ENCODE data around the gene SOX30. TPM values are rescaled to one million over a fixed set of nuclear protein-coding genes. Genes with fewer than 3 reads are reported as not detected.

The SOX30 gene
- total RNA-seq, 2 experiments from 2014 or later = not detected

- ATAC-seq (ENCODE audit: poor library complexity) = no peak
- H3K27ac ChIP-seq (ENCODE audit: low read depth in 1 of 2, low read length in 2 of 2) = no peak overlapping the region
- H3K4me3 ChIP-seq (ENCODE audit: low read length) = no peak overlapping the region
- H3K36me3 ChIP-seq (ENCODE audit: insufficient read depth, low read length) = no peaks in the 10 kb centered on the region
- H3K4me1 ChIP-seq (ENCODE audit: insufficient read depth, low read length) = peaks cover 55% of the 10 kb centered on the region
- POLR2A ChIA-PET = no interaction called here
- TF ChIP-seq, protein P1, sequence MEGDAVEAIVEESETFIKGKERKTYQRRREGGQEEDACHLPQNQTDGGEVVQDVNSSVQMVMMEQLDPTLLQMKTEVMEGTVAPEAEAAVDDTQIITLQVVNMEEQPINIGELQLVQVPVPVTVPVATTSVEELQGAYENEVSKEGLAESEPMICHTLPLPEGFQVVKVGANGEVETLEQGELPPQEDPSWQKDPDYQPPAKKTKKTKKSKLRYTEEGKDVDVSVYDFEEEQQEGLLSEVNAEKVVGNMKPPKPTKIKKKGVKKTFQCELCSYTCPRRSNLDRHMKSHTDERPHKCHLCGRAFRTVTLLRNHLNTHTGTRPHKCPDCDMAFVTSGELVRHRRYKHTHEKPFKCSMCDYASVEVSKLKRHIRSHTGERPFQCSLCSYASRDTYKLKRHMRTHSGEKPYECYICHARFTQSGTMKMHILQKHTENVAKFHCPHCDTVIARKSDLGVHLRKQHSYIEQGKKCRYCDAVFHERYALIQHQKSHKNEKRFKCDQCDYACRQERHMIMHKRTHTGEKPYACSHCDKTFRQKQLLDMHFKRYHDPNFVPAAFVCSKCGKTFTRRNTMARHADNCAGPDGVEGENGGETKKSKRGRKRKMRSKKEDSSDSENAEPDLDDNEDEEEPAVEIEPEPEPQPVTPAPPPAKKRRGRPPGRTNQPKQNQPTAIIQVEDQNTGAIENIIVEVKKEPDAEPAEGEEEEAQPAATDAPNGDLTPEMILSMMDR (IDR thresholded peaks at IDR 0.05) = no peak
- DNase-seq = peak in 2 of 14 experiments; percentile 55 to 66
- H3K36me3 Mint-ChIP-seq (ENCODE audit: low read depth) = no peaks in the 10 kb centered on the region
- H3K4me3 Mint-ChIP-seq = no peak overlapping the region
- H3K27me3 ChIP-seq (ENCODE audit: control insufficient read depth in 1 of 2, insufficient read depth in 2 of 2, low read length in 2 of 2) = no peaks in the 10 kb centered on the region
- intact Hi-C loops (cut with DNase I, micrococcal nuclease) = no loop called here
- no peaks in the 10 kb centered on the region for H3K27me3 Mint-ChIP-seq
- CTCF ChIA-PET = no interaction called here
- H3K27ac Mint-ChIP-seq = no peak overlapping the region
- no peaks in the 10 kb centered on the region for H3K9me3 Mint-ChIP-seq
- no peaks in the 10 kb centered on the region for H3K9me3 ChIP-seq (ENCODE audit: control insufficient read depth in 1 of 2, insufficient read depth in 1 of 2, low read length in 2 of 2)
- H3K4me1 Mint-ChIP-seq (ENCODE audit: low read depth) = peaks cover 56% of the 10 kb centered on the region
Observed at GRCh38 chr5:157611571-157612476, 40.4 kb downstream of the SOX30 start.

- CTCF ChIA-PET = interaction anchor here (0.7 kb wide), 1 partner anchor 516 kb away, joined by 4 read pairs; no protein-coding TSS in a partner anchor
- Histone ChIP-seq H3K27ac (ENCODE audit: low read depth in 1 of 2, low read length in 2 of 2) (no peak overlapping the region), H3K4me1 (ENCODE audit: insufficient read depth, low read length) (peaks cover 59% of the 10 kb centered on the region), H3K36me3 (ENCODE audit: insufficient read depth, low read length) (no peaks in the 10 kb centered on the region), H3K27me3 (ENCODE audit: control insufficient read depth in 1 of 2, insufficient read depth in 2 of 2, low read length in 2 of 2) (no peaks in the 10 kb centered on the region), H3K9me3 (ENCODE audit: control insufficient read depth in 1 of 2, insufficient read depth in 1 of 2, low read length in 2 of 2) (no peaks in the 10 kb centered on the region), H3K4me3 (ENCODE audit: low read length) (no peak overlapping the region)
- Mint-ChIP-seq H3K9me3 (no peaks in the 10 kb centered on the region), H3K27ac (no peak overlapping the region), H3K36me3 (ENCODE audit: low read depth) (no peaks in the 10 kb centered on the region), H3K4me3 (no peak overlapping the region), H3K4me1 (ENCODE audit: low read depth) (peaks cover 58% of the 10 kb centered on the region), H3K27me3 (no peaks in the 10 kb centered on the region)
- POLR2A ChIA-PET = no interaction called here
- TF ChIP-seq, protein P1 (IDR thresholded peaks at IDR 0.05) = no peak
- ATAC-seq (ENCODE audit: poor library complexity) (no peak), DNase-seq (no peak)
- intact Hi-C loops (cut with DNase I, micrococcal nuclease) = no loop called here
Observed at GRCh38 chr5:157610990-157611389, 41.2 kb downstream of the SOX30 start.

GRCh38 chr5:157608972-157609565 is 43.2 kb downstream of the SOX30 start:
- Mint-ChIP-seq H3K27me3 (no peaks in the 10 kb centered on the region), H3K36me3 (ENCODE audit: low read depth) (no peaks in the 10 kb centered on the region), H3K4me1 (ENCODE audit: low read depth) (peaks cover 62% of the 10 kb centered on the region), H3K9me3 (no peaks in the 10 kb centered on the region), H3K4me3 (no peak overlapping the region), H3K27ac (no peak overlapping the region)
- DNase-seq = no peak
- intact Hi-C loops (cut with DNase I, micrococcal nuclease) = no loop called here
- no peak overlapping the region for H3K4me3 ChIP-seq (ENCODE audit: low read length)
- ChIA-PET POLR2A (interaction anchor here (0.6 kb wide), 1 partner anchor 137 kb away, joined by 3 read pairs; no protein-coding TSS in a partner anchor), CTCF (interaction anchor here (0.6 kb wide), 1 partner anchor 252 kb away, joined by 3 read pairs; no protein-coding TSS in a partner anchor)
- peaks cover 70% of the 10 kb centered on the region for H3K4me1 ChIP-seq (ENCODE audit: insufficient read depth, low read length)
- H3K27me3 ChIP-seq (ENCODE audit: control insufficient read depth in 1 of 2, insufficient read depth in 2 of 2, low read length in 2 of 2) = no peaks in the 10 kb centered on the region
- no peaks in the 10 kb centered on the region for H3K9me3 ChIP-seq (ENCODE audit: control insufficient read depth in 1 of 2, insufficient read depth in 1 of 2, low read length in 2 of 2)
- no peaks in the 10 kb centered on the region for H3K36me3 ChIP-seq (ENCODE audit: insufficient read depth, low read length)
- ATAC-seq (ENCODE audit: poor library complexity) = no peak
- TF ChIP-seq, protein P1 (IDR thresholded peaks at IDR 0.05) = no peak
- no peak overlapping the region for H3K27ac ChIP-seq (ENCODE audit: low read depth in 1 of 2, low read length in 2 of 2)

Measured in CD4-positive, alpha-beta T cell (primary cell).